Measurements from ENCODE around the gene AFF2. TPM values are rescaled to one million over a fixed set of nuclear protein-coding genes. Genes with fewer than 3 reads are reported as not detected.
"Not testable (repeated sequence)": the region's sequence is repeated elsewhere in the genome, so short reads cannot be mapped to it uniquely, and the experiment has no call there.

The AFF2 gene
- total and polyA plus RNA-seq, 2 donors from 2014 or later: 0.09 to 5.7 TPM

- H3K36me3 ChIP-seq (ENCODE audit: control insufficient read depth in 2 of 3, insufficient read depth in 3 of 3, low read length in 3 of 3): no peaks in the 10 kb centered on the region
- no peaks in the 10 kb centered on the region for H3K27me3 ChIP-seq (ENCODE audit: control insufficient read depth, insufficient read depth, low read length)
- intact Hi-C loops (cut with DNase I): no loop called here
- H3K9ac ChIP-seq (ENCODE audit: low read length in 3 of 3): no peak overlapping the region
- DNase-seq (no peak), FAIRE-seq (peak; percentile 52)
- no peaks in the 10 kb centered on the region for H3K9me3 ChIP-seq (ENCODE audit: control insufficient read depth in 2 of 3, insufficient read depth in 1 of 3, low read length in 3 of 3)
- H3K4me1 ChIP-seq (ENCODE audit: control insufficient read depth in 2 of 3, insufficient read depth in 2 of 3, low read depth in 1 of 3, low read length in 3 of 3): no peaks in the 10 kb centered on the region
- no peak overlapping the region for H3K27ac ChIP-seq (ENCODE audit: low read depth in 2 of 2, low read length in 2 of 2)
- TF ChIP-seq, protein P1, sequence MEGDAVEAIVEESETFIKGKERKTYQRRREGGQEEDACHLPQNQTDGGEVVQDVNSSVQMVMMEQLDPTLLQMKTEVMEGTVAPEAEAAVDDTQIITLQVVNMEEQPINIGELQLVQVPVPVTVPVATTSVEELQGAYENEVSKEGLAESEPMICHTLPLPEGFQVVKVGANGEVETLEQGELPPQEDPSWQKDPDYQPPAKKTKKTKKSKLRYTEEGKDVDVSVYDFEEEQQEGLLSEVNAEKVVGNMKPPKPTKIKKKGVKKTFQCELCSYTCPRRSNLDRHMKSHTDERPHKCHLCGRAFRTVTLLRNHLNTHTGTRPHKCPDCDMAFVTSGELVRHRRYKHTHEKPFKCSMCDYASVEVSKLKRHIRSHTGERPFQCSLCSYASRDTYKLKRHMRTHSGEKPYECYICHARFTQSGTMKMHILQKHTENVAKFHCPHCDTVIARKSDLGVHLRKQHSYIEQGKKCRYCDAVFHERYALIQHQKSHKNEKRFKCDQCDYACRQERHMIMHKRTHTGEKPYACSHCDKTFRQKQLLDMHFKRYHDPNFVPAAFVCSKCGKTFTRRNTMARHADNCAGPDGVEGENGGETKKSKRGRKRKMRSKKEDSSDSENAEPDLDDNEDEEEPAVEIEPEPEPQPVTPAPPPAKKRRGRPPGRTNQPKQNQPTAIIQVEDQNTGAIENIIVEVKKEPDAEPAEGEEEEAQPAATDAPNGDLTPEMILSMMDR (IDR thresholded peaks at IDR 0.05; ENCODE audit: borderline replicate concordance, extremely low read depth, insufficient read depth): no peak
- H3K4me3 ChIP-seq (ENCODE audit: low read length in 3 of 3): no peak overlapping the region
Measured at GRCh38 chrX:148904421-148905111, 404.1 kb downstream of the AFF2 start.

- TF ChIP-seq, protein P1 (IDR thresholded peaks at IDR 0.05; ENCODE audit: borderline replicate concordance, extremely low read depth, insufficient read depth): no peak
- H3K36me3 ChIP-seq (ENCODE audit: control insufficient read depth in 2 of 3, insufficient read depth in 3 of 3, low read length in 3 of 3): no peaks in the 10 kb centered on the region
- no peaks in the 10 kb centered on the region for H3K27me3 ChIP-seq (ENCODE audit: control insufficient read depth, insufficient read depth, low read length)
- no peaks in the 10 kb centered on the region for H3K9me3 ChIP-seq (ENCODE audit: control insufficient read depth in 2 of 3, insufficient read depth in 1 of 3, low read length in 3 of 3)
- DNase-seq (no peak), FAIRE-seq (no peak)
- no peak overlapping the region for H3K9ac ChIP-seq (ENCODE audit: low read length in 3 of 3)
- H3K4me1 ChIP-seq (ENCODE audit: control insufficient read depth in 2 of 3, insufficient read depth in 2 of 3, low read depth in 1 of 3, low read length in 3 of 3): no peaks in the 10 kb centered on the region
- intact Hi-C loops (cut with DNase I): no loop called here
- no peak overlapping the region for H3K4me3 ChIP-seq (ENCODE audit: low read length in 3 of 3)
- H3K27ac ChIP-seq (ENCODE audit: low read depth in 2 of 2, low read length in 2 of 2): no peak overlapping the region
Measured at GRCh38 chrX:148905400-148905799, 405.0 kb downstream of the AFF2 start.

DNA sequence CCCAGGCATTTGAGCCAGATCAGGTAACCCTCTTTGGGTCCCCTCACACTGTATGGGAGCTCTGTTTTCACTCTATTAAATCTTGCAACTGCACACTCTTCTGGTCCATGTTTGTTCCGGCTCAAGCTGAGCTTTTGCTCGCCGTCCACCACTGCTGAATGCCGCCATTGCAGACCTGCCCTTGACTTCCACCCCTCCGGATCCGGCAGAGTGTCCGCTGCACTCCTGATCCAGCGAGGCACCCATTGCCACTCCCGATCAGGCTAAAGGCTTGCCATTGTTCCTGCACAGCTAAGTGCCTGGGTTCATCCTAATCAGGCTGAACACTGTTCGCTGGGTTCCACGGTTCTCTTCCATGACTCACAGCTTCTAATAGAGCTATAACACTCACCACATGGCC is 406.2 kb downstream of the AFF2 start:
- H3K27me3 ChIP-seq (ENCODE audit: control insufficient read depth, insufficient read depth, low read length); H3K4me1 ChIP-seq (ENCODE audit: control insufficient read depth in 2 of 3, insufficient read depth in 2 of 3, low read depth in 1 of 3, low read length in 3 of 3); intact Hi-C loops (cut with DNase I); H3K9ac ChIP-seq (ENCODE audit: low read length in 3 of 3); H3K9me3 ChIP-seq (ENCODE audit: control insufficient read depth in 2 of 3, insufficient read depth in 1 of 3, low read length in 3 of 3); H3K27ac ChIP-seq (ENCODE audit: low read depth in 2 of 2, low read length in 2 of 2); FAIRE-seq; H3K4me3 ChIP-seq (ENCODE audit: low read length in 3 of 3); H3K36me3 ChIP-seq (ENCODE audit: control insufficient read depth in 2 of 3, insufficient read depth in 3 of 3, low read length in 3 of 3): not testable (repeated sequence)
- peak in 1 of 5 donors; percentile 28 for DNase-seq

GRCh38 chrX:148909758-148910157 is 409.3 kb downstream of the AFF2 start:
- H3K27me3 ChIP-seq (ENCODE audit: control insufficient read depth, insufficient read depth, low read length): no peaks in the 10 kb centered on the region
- H3K4me3 ChIP-seq (ENCODE audit: low read length in 3 of 3): no peak overlapping the region
- TF ChIP-seq, protein P1 (IDR thresholded peaks at IDR 0.05; ENCODE audit: borderline replicate concordance, extremely low read depth, insufficient read depth): no peak
- FAIRE-seq: no peak
- no peaks in the 10 kb centered on the region for H3K4me1 ChIP-seq (ENCODE audit: control insufficient read depth in 2 of 3, insufficient read depth in 2 of 3, low read depth in 1 of 3, low read length in 3 of 3)
- DNase-seq: no peak
- H3K9me3 ChIP-seq (ENCODE audit: control insufficient read depth in 2 of 3, insufficient read depth in 1 of 3, low read length in 3 of 3): no peaks in the 10 kb centered on the region
- H3K27ac ChIP-seq (ENCODE audit: low read depth in 2 of 2, low read length in 2 of 2): no peak overlapping the region
- H3K9ac ChIP-seq (ENCODE audit: low read length in 3 of 3): no peak overlapping the region
- intact Hi-C loops (cut with DNase I): no loop called here
- H3K36me3 ChIP-seq (ENCODE audit: control insufficient read depth in 2 of 3, insufficient read depth in 3 of 3, low read length in 3 of 3): no peaks in the 10 kb centered on the region
